H9 (cell line): Measurements from ENCODE around the gene KIF13A. TPM values are rescaled to one million over a fixed set of nuclear protein-coding genes. Genes with fewer than 3 reads are reported as not detected.

Experiments
- DNase-seq: peaks from one replicate; pipeline ENCODE4 v3.0.0-alpha.2; 2017
- H2AFZ ChIP-seq: one replicate; pipeline ENCODE4 v1.6.1; 2013; ENCODE audit warnings: mild to moderate bottlenecking, low read length, control low read depth, moderate library complexity
- H2AK5ac ChIP-seq: 2 replicates; pipeline ENCODE4 v1.6.1; 2013; ENCODE audit warnings: low read length, control low read depth, mixed read lengths; ENCODE audit not compliant: insufficient read length
- H2BK120ac ChIP-seq: one replicate; pipeline ENCODE4 v1.6.1; 2013; ENCODE audit warnings: low read depth, mild to moderate bottlenecking, low read length, control low read depth, inconsistent platforms; ENCODE audit not compliant: poor library complexity, severe bottlenecking
- H2BK12ac ChIP-seq: 2 replicates; pipeline ENCODE4 v1.6.1; 2013; ENCODE audit warnings: low read length, control low read depth, mixed read lengths, low read depth; ENCODE audit not compliant: insufficient read length
- H2BK15ac ChIP-seq: 2 replicates; pipeline ENCODE4 v1.6.1; 2013; ENCODE audit warnings: low read depth, low read length, control low read depth
- H2BK20ac ChIP-seq: one replicate; pipeline ENCODE4 v1.6.1; 2013; ENCODE audit warnings: low read depth, mild to moderate bottlenecking, low read length, control low read depth, inconsistent platforms; ENCODE audit not compliant: poor library complexity, severe bottlenecking
- H2BK5ac ChIP-seq: 2 replicates; pipeline ENCODE4 v1.6.1; 2013; ENCODE audit warnings: low read length, control low read depth, mixed read lengths; ENCODE audit not compliant: insufficient read length
- H3K14ac ChIP-seq: 2 replicates; pipeline ENCODE4 v1.6.1; 2013; ENCODE audit warnings: low read length, control low read depth; ENCODE audit not compliant: insufficient read depth
- H3K18ac ChIP-seq: 2 replicates; pipeline ENCODE4 v1.6.1; 2013; ENCODE audit warnings: low read depth, mild to moderate bottlenecking, mixed read lengths, low read length, control low read depth; ENCODE audit not compliant: insufficient read length
- H3K23ac ChIP-seq: 2 replicates; pipeline ENCODE4 v1.6.1; 2013; ENCODE audit warnings: low read length, control low read depth, mixed read lengths, low read depth; ENCODE audit not compliant: insufficient read length
- H3K23me2 ChIP-seq: 2 replicates; pipeline ENCODE4 v1.6.1; 2013; ENCODE audit warnings: low read depth, mild to moderate bottlenecking, mixed read lengths, low read length, control low read depth; ENCODE audit not compliant: insufficient read length, poor library complexity, severe bottlenecking
- H3K27ac ChIP-seq: 2 replicates; pipeline ENCODE4 v1.5.1; 2013; ENCODE audit warnings: low read length, control low read depth, mixed read lengths, low read depth; ENCODE audit not compliant: insufficient read length
- H3K27me3 ChIP-seq: 2 replicates; pipeline ENCODE4 v1.6.1; 2013; ENCODE audit warnings: low read length, control low read depth, inconsistent platforms; ENCODE audit not compliant: insufficient read depth
- H3K4ac ChIP-seq: 2 replicates; pipeline ENCODE4 v1.6.1; 2013; ENCODE audit warnings: low read depth, mild to moderate bottlenecking, control low read depth, inconsistent platforms, low read length, moderate library complexity
- H3K4me1 ChIP-seq: 2 replicates; pipeline ENCODE4 v1.6.1; 2013; ENCODE audit warnings: low read length, control low read depth, inconsistent platforms; ENCODE audit not compliant: insufficient read depth
- H3K4me2 ChIP-seq: 2 replicates; pipeline ENCODE4 v1.6.1; 2013; ENCODE audit warnings: low read length, control low read depth, mixed read lengths; ENCODE audit not compliant: insufficient read length, insufficient read depth
- H3K56ac ChIP-seq: 2 replicates; pipeline ENCODE4 v1.6.1; 2013; ENCODE audit warnings: low read depth, mild to moderate bottlenecking, mixed read lengths, low read length, control low read depth; ENCODE audit not compliant: insufficient read length
- H3K79me1 ChIP-seq: 2 replicates; pipeline ENCODE4 v1.6.1; 2013; ENCODE audit warnings: low read depth, mild to moderate bottlenecking, moderate library complexity, low read length, control low read depth, inconsistent platforms; ENCODE audit not compliant: insufficient read depth, poor library complexity, severe bottlenecking
- H3K79me2 ChIP-seq: 2 replicates; pipeline ENCODE4 v1.6.1; 2013; ENCODE audit warnings: low read length, control low read depth, inconsistent platforms; ENCODE audit not compliant: insufficient read depth
- H3K9ac ChIP-seq: 2 replicates; pipeline ENCODE4 v1.6.1; 2013; ENCODE audit warnings: low read length, control low read depth, mixed read lengths; ENCODE audit not compliant: insufficient read length; ENCODE audit errors: extremely low read depth
- H3K9me3 ChIP-seq: one replicate; pipeline ENCODE4 v1.6.1; 2013; ENCODE audit warnings: low read depth, low read length, inconsistent platforms; ENCODE audit not compliant: control insufficient read depth
- H3T11ph ChIP-seq: one replicate; pipeline ENCODE4 v1.6.1; 2013; ENCODE audit warnings: mild to moderate bottlenecking, low read length, control low read depth, inconsistent platforms
- H4K20me1 ChIP-seq: one replicate; pipeline ENCODE4 v1.6.1; 2013; ENCODE audit not compliant: control insufficient read depth, insufficient read length, insufficient read depth
- H4K5ac ChIP-seq: 2 replicates; pipeline ENCODE4 v1.6.1; 2013; ENCODE audit warnings: low read depth, mild to moderate bottlenecking, mixed read lengths, low read length, control low read depth; ENCODE audit not compliant: insufficient read length
- H4K8ac ChIP-seq: replicated peaks from 2 replicates; pipeline ENCODE4 v1.6.1; 2013; ENCODE audit warnings: low read length, control low read depth, mixed read lengths, low read depth; ENCODE audit not compliant: insufficient read length
- H4K91ac ChIP-seq: 2 replicates; pipeline ENCODE4 v1.6.1; 2013; ENCODE audit warnings: low read depth, mild to moderate bottlenecking, moderate library complexity, mixed read lengths, low read length, control low read depth; ENCODE audit not compliant: insufficient read length
- H3K27ac Mint-ChIP-seq, 3 experiments: 2 replicates in 2 of 3; 3 replicates in 1 of 3; pipeline ENCODE4 v1.8.0; 2020 to 2021; ENCODE audit warnings: mixed read lengths in 3 of 3, mild to moderate bottlenecking in 1 of 3, moderate library complexity in 1 of 3
- H3K27me3 Mint-ChIP-seq: 2 replicates; pipeline ENCODE4 v1.8.0; 2021; ENCODE audit warnings: low read depth, mild to moderate bottlenecking, moderate library complexity, mixed read lengths
- H3K36me3 Mint-ChIP-seq, 3 experiments: 2 replicates in 2 of 3; 3 replicates in 1 of 3; pipeline ENCODE4 v1.8.0; 2020 to 2021; ENCODE audit warnings: low read depth in 3 of 3, mixed read lengths in 3 of 3; ENCODE audit not compliant: insufficient read depth in 1 of 3
- H3K4me1 Mint-ChIP-seq, 2 experiments: 2 replicates each; pipeline ENCODE4 v1.8.0; 2020; ENCODE audit warnings: mixed read lengths in 2 of 2
- H3K4me3 Mint-ChIP-seq, 2 experiments: 2 replicates in 1 of 2; 3 replicates in 1 of 2; pipeline ENCODE4 v1.8.0; 2020 to 2021; ENCODE audit warnings: mild to moderate bottlenecking in 2 of 2, mixed read lengths in 2 of 2, moderate library complexity in 1 of 2
- H3K9me3 Mint-ChIP-seq, 2 experiments: 2 replicates in 1 of 2; 3 replicates in 1 of 2; pipeline ENCODE4 v1.8.0; 2020; ENCODE audit warnings: mild to moderate bottlenecking in 2 of 2, mixed read lengths in 2 of 2, moderate library complexity in 1 of 2
- CTCF ChIP-seq: fragments of 200-600 bp; sonication (generic); conservative IDR thresholded peaks from 3 replicates; pipeline ENCODE4 v1.8.0; 2021; ENCODE audit warnings: antibody characterized with exemption, mild to moderate bottlenecking
- WGBS: extraction: QIAGEN DNeasy Blood & Tissue Kit; methylation state at CpG from one replicate; pipeline ENCODE4 v1.1.7; 2013; ENCODE audit warnings: missing lambda C conversion rate, low lambda C conversion rate, mixed read lengths; ENCODE audit not compliant: insufficient read length; ENCODE audit errors: extremely low coverage; 5-methylcytosine and 5-hydroxymethylcytosine counted together
- total RNA-seq: library from RNA; stranded (reverse); gene quantifications from 2 replicates; pipeline ENCODE4 v1.2.1, GENCODE V29; 2021

The KIF13A gene
- total RNA-seq, 1 experiment from 2014 or later, result 38.2 TPM

- DNase-seq, result no peak
- Histone ChIP-seq H3K4ac (no peak overlapping the region), H2BK12ac (no peak overlapping the region), H3K79me2 (no peaks in the 10 kb centered on the region), H3K18ac (no peak overlapping the region), H2BK20ac (no peak overlapping the region), H4K8ac (no peak overlapping the region), H3K23me2 (no peaks in the 10 kb centered on the region), H3K56ac (no peak overlapping the region), H3K14ac (no peak overlapping the region), H4K20me1 (no peaks in the 10 kb centered on the region), H2AFZ (no peak overlapping the region), H3K9me3 (no peaks in the 10 kb centered on the region), H3T11ph (no peak overlapping the region), H3K4me2 (no peak overlapping the region), H3K23ac (no peak overlapping the region), H4K5ac (no peak overlapping the region), H2BK15ac (no peak overlapping the region), H3K27ac (no peak overlapping the region), H2BK5ac (no peak overlapping the region), H3K9ac (no peak overlapping the region), H3K4me1 (no peaks in the 10 kb centered on the region), H2BK120ac (no peak overlapping the region), H2AK5ac (no peak overlapping the region), H3K27me3 (no peaks in the 10 kb centered on the region), H3K79me1 (no peaks in the 10 kb centered on the region), H4K91ac (no peak overlapping the region)
- Mint-ChIP-seq H3K4me1 (no peaks in the 10 kb centered on the region), H3K4me3 (no peak overlapping the region), H3K36me3 (peaks cover 4 to 29% (median 22%) of the 10 kb centered on the region in 3 experiments; a peak in 6 of 7 replicates), H3K27ac (0 out of 7 replicates have a peak overlapping the region, but pooled peaks of 1 of the 3 experiments have one; percentile 42), H3K27me3 (no peaks in the 10 kb centered on the region), H3K9me3 (no peaks in the 10 kb centered on the region)
- no peak for TF ChIP-seq CTCF
- WGBS, result no CpG with 5 or more reads among the region's 4 CpGs
These were observed 135.7 kb downstream of the KIF13A start for GRCh38 chr6:17851720-17852161.
